ENCODE measurements around the gene IFITM1. TPM values are rescaled to one million over a fixed set of nuclear protein-coding genes. Genes with fewer than 3 reads are reported as not detected.
A peak's percentile ranks its signal among the peaks of the same experiment; 100 is the strongest.

The IFITM1 gene
- total RNA-seq, 1 donor from 2014 or later: 21.2 TPM

DNA sequence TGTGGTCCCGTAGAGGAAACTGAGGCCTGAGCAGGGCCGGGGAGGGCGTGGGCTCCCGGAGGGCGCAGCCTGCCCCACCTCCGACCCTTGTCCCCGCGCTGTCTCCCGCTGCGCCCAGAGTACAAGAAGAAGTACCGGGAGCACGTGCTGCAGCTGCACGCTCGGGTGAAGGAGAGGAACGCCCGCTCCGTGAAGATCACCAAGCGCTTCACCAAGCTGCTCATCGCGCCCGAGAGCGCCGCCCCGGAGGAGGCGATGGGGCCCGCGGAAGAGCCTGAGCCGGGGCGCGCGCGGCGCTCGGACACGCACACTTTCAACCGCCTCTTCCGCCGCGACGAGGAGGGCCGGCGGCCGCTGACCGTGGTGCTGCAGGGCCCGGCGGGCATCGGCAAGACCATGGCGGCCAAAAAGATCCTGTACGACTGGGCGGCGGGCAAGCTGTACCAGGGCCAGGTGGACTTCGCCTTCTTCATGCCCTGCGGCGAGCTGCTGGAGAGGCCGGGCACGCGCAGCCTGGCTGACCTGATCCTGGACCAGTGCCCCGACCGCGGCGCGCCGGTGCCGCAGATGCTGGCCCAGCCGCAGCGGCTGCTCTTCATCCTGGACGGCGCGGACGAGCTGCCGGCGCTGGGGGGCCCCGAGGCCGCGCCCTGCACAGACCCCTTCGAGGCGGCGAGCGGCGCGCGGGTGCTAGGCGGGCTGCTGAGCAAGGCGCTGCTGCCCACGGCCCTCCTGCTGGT is 33.7 kb upstream of the IFITM1 start:
- ChIA-PET POLR2A (interaction anchor here (0.6 to 6.5 kb wide), 10 partner anchors 10 to 75 kb away, joined by 3 to 74 read pairs (median 8); partner anchors contain the start of genes BET1L, PGGHG and RIC8A), CTCF (interaction anchor here (0.8 to 3.5 kb wide), 4 partner anchors 25 to 117 kb away, joined by 3 to 21 read pairs (median 3); no protein-coding TSS in a partner anchor)
- H3K4me3 Mint-ChIP-seq: peak overlapping the region; percentile 74
- peaks cover 3% of the 10 kb centered on the region for H3K9me3 Mint-ChIP-seq
- no peak overlapping the region for H3K27ac Mint-ChIP-seq
- peaks cover 20% of the 10 kb centered on the region for H3K27me3 Mint-ChIP-seq
- ATAC-seq (ENCODE audit: low read depth): peak; percentile 71
- TF ChIP-seq, protein P1, sequence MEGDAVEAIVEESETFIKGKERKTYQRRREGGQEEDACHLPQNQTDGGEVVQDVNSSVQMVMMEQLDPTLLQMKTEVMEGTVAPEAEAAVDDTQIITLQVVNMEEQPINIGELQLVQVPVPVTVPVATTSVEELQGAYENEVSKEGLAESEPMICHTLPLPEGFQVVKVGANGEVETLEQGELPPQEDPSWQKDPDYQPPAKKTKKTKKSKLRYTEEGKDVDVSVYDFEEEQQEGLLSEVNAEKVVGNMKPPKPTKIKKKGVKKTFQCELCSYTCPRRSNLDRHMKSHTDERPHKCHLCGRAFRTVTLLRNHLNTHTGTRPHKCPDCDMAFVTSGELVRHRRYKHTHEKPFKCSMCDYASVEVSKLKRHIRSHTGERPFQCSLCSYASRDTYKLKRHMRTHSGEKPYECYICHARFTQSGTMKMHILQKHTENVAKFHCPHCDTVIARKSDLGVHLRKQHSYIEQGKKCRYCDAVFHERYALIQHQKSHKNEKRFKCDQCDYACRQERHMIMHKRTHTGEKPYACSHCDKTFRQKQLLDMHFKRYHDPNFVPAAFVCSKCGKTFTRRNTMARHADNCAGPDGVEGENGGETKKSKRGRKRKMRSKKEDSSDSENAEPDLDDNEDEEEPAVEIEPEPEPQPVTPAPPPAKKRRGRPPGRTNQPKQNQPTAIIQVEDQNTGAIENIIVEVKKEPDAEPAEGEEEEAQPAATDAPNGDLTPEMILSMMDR (IDR thresholded peaks at IDR 0.05): no peak
- no peaks in the 10 kb centered on the region for H3K36me3 Mint-ChIP-seq (ENCODE audit: low read depth)
- peak; percentile 43 for DNase-seq
- intact Hi-C loops (cut with micrococcal nuclease): loop anchor here (1.0 kb wide), 3 partner anchors 8 to 29 kb away; no protein-coding TSS in a partner anchor
- H3K4me1 Mint-ChIP-seq: peaks cover 31% of the 10 kb centered on the region

DNA sequence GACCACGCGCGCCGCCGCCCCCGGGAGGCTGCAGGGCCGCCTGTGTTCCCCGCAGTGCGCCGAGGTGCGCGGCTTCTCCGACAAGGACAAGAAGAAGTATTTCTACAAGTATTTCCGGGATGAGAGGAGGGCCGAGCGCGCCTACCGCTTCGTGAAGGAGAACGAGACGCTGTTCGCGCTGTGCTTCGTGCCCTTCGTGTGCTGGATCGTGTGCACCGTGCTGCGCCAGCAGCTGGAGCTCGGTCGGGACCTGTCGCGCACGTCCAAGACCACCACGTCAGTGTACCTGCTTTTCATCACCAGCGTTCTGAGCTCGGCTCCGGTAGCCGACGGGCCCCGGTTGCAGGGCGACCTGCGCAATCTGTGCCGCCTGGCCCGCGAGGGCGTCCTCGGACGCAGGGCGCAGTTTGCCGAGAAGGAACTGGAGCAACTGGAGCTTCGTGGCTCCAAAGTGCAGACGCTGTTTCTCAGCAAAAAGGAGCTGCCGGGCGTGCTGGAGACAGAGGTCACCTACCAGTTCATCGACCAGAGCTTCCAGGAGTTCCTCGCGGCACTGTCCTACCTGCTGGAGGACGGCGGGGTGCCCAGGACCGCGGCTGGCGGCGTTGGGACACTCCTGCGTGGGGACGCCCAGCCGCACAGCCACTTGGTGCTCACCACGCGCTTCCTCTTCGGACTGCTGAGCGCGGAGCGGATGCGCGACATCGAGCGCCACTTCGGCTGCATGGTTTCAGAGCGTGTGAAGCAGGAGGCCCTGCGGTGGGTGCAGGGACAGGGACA is 32.9 kb upstream of the IFITM1 start:
- H3K27ac Mint-ChIP-seq: no peak overlapping the region
- H3K4me3 Mint-ChIP-seq: peak overlapping the region; percentile 71
- H3K27me3 Mint-ChIP-seq: peaks cover 26% of the 10 kb centered on the region
- ChIA-PET CTCF (interaction anchor here (3.5 kb wide), 1 partner anchor 30 kb away, joined by 21 read pairs; no protein-coding TSS in a partner anchor), POLR2A (interaction anchor here (0.6 to 6.5 kb wide), 8 partner anchors 9 to 73 kb away, joined by 3 to 74 read pairs (median 4); partner anchors contain the start of genes BET1L, IFITM5, PGGHG and RIC8A)
- intact Hi-C loops (cut with micrococcal nuclease): loop anchor here (1.0 kb wide), 3 partner anchors 7 to 30 kb away; no protein-coding TSS in a partner anchor
- H3K36me3 Mint-ChIP-seq (ENCODE audit: low read depth): no peaks in the 10 kb centered on the region
- peaks cover 3% of the 10 kb centered on the region for H3K9me3 Mint-ChIP-seq
- TF ChIP-seq, protein P1 (IDR thresholded peaks at IDR 0.05): no peak
- DNase-seq (no peak), ATAC-seq (ENCODE audit: low read depth) (peak; percentile 64)
- H3K4me1 Mint-ChIP-seq: peaks cover 26% of the 10 kb centered on the region

DNA sequence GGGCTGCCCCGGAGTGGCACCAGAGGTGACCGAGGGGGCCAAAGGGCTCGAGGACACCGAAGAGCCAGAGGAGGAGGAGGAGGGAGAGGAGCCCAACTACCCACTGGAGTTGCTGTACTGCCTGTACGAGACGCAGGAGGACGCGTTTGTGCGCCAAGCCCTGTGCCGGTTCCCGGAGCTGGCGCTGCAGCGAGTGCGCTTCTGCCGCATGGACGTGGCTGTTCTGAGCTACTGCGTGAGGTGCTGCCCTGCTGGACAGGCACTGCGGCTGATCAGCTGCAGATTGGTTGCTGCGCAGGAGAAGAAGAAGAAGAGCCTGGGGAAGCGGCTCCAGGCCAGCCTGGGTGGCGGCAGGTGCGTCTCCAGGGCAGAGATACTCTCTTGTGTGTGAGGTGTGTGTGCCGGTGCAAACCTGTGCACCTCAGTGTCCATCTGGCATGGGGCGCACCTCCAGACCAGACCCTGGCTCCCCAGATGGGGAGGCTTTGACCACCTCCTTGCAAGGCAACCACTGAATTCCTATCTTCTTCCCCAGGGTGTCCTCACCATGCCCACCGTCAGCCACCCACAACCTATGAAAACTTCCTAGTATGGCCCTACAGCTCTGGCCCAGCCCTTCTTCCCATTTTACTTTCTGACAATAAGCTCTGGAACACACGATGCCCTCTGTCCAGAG is 32.2 kb upstream of the IFITM1 start:
- Mint-ChIP-seq H3K27me3 (peaks cover 26% of the 10 kb centered on the region), H3K4me1 (peaks cover 26% of the 10 kb centered on the region), H3K4me3 (peak overlapping the region; percentile 71), H3K27ac (no peak overlapping the region), H3K36me3 (ENCODE audit: low read depth) (no peaks in the 10 kb centered on the region), H3K9me3 (peaks cover 2% of the 10 kb centered on the region)
- ATAC-seq (ENCODE audit: low read depth): no peak
- intact Hi-C loops (cut with micrococcal nuclease): no loop called here
- no peak for DNase-seq
- CTCF ChIA-PET: interaction anchor here (1.1 to 3.5 kb wide), 2 partner anchors 24 to 30 kb away, joined by 3 to 21 read pairs; no protein-coding TSS in a partner anchor
- TF ChIP-seq, protein P1 (IDR thresholded peaks at IDR 0.05): no peak
- POLR2A ChIA-PET: interaction anchor here (0.7 to 6.5 kb wide), 6 partner anchors 9 to 74 kb away, joined by 3 to 74 read pairs (median 9); partner anchors contain the start of genes BET1L, IFITM5, PGGHG and RIC8A

DNA sequence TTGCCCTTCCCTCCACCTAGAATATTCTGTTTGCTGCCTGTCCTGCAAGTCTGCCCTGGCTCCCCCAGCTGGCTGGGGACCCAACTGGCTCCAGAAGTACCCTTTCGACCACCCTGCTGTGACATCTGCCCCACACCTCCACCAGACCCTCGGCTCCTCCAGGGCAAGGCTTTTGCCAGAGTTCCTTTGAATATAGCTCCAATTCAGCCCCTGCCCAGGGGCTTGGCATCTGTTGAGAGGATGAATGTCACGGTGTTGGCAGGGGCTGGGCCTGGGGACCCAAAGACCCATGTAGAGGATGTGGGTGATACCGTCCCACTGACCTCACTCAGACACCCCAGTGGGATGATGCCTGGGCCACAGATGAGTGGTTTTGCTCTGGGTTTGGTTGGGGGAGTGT is 31.7 kb upstream of the IFITM1 start:
- Mint-ChIP-seq H3K36me3 (ENCODE audit: low read depth) (no peaks in the 10 kb centered on the region), H3K27me3 (peaks cover 29% of the 10 kb centered on the region), H3K4me3 (peak overlapping the region; percentile 13), H3K9me3 (no peaks in the 10 kb centered on the region), H3K27ac (no peak overlapping the region), H3K4me1 (peaks cover 29% of the 10 kb centered on the region)
- CTCF ChIA-PET: interaction anchor here (1.1 to 3.5 kb wide), 2 partner anchors 25 to 31 kb away, joined by 3 to 21 read pairs; no protein-coding TSS in a partner anchor
- DNase-seq (no peak), ATAC-seq (ENCODE audit: low read depth) (no peak)
- TF ChIP-seq, protein P1 (IDR thresholded peaks at IDR 0.05): no peak
- POLR2A ChIA-PET: interaction anchor here (1.1 to 6.5 kb wide), 3 partner anchors 15 to 45 kb away, joined by 3 to 74 read pairs (median 7); partner anchors contain the start of genes IFITM5 and PSMD13
- intact Hi-C loops (cut with micrococcal nuclease): no loop called here

All from activated B cell treated with CpG ODN at 0.5 μM for 24 hours (primary cell).